Hematopoietic multipotent progenitor cell treated with erythropoietin and hydrocortisone succinate and interleukin-3 and kit ligand, for 17 days (in vitro differentiated cells): Measurements from ENCODE around the gene HS3ST3B1.

Experiments used
- DNase-seq: peaks from one replicate; pipeline ENCODE4 v3.0.0-alpha.2; 2015; ENCODE audit warnings: low spot score

The HS3ST3B1 gene

GRCh38 chr17:14300575-14301278, at the start of gene HS3ST3B1:
HS3ST3B1 (plus strand) TSS chr17:14301081; CDS start chr17:14301519, 438 bp downstream.
- DNase-seq: peak; percentile 38

GRCh38 chr17:14261406-14261805, 39.5 kb upstream of the HS3ST3B1 start:
- no peak for DNase-seq

DNA sequence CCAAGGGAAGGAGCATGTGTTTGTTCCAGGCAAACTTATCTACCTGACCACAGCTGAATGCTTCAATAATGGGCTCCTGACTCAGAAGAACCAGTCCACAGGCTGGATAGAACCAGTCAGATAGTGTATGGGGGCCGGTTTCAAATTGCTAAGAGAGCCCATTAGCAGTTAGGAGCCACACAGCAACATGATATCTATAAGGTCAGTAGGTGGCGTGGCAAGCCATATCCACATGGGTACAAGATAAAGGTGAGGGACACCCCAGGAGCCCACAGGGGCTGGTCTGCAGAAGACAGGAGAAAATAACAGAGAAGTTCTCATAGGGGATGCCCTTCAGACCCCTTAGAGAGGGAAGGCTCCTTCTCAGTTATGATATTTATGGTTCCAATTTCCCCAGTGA, 32.6 kb upstream of the HS3ST3B1 start:
- DNase-seq: no peak

DNA sequence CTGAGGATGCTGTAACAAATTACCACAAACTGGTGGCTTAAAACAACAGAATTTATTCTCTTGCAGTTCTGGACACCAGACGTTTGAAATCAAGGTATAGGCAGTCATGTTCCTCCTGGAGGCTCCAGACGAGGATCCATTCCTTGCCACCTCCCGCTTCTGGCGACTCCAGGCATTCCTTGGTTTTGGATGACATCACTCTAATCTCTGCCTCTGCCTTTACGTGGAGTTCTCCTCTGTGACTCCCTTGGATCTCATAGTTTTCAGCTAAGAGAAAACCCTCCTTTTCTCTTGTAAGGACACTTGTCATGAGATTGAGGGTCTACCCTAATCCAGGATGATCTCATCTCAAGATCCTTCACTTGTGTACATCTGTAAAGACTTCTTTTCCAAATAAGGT, 31.4 kb upstream of the HS3ST3B1 start:
- no peak for DNase-seq

- no peak for DNase-seq
Measured at GRCh38 chr17:14270508-14270907, 30.4 kb upstream of the HS3ST3B1 start.

DNA sequence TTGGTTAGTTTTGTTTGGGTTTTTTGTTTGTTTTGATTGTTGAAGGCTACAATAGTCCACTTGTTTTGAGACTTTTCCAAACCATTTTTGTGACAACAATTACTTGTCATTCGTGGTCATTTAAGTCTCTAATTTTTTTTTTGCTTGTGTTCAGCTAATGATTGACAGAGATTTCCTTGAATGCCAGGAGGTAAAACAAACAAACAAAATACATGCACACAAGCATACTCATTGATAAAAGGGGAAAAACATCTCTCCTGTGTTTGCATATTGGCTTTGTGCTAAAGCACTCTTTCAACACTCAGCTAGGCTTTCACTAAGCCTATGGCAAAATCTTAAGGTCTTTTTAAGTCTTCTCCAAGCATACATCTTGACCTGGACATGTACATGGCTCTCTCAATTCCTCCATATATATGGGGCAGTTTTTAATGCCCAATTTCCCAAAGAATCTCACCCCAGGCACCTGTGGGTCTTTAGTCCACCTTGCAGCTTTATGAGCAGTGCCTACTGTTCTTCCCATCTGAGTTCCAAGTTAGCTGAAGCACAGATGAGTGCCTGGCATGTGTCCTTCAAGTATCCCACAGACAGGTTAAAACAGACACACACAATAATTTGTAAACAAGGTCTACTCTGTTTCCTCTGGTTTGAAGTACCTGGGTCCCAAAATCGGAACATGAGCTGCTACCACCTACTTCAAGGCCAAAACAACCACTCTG, 24.2 kb upstream of the HS3ST3B1 start:
- no peak for DNase-seq

DNA sequence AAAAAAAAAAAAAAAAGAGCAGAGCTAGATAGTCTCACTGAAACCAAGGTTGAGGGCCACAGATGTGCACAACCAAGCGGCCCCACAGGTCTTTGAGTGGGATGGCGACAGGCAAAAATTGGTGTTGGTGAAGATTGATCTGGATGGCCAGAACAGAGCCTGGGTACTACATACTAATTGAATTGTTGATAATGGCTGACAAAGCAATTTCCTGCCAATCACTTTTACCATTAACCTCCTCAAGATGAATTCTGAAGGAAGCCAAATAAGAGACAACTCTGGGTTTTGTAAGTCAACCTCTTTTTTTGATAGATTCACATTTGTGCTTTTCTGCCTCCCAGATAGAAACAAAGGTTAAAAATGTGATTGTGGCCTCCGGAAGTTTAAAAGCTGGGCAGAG, 19.4 kb upstream of the HS3ST3B1 start:
- no peak for DNase-seq

DNA sequence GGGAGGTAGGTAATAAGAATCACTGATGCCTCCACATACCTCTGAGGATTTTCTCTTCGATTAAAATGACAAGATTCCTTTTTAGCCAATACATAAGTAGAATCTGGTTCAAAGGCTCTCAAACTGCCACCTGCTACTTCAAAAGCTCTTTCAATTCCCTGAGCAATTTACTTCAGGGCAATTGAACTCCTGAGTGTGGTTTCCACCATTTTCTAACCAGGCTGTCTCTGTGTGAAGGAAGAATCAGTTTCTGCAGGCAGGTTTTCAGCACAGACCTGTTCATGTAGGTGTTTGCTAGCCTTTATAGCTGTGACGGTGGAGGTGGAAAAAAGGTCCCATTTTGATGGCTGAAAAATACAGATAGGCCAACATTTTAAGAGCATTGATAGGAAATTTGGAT, 18.2 kb upstream of the HS3ST3B1 start:
- no peak for DNase-seq

- DNase-seq: no peak
Measured at GRCh38 chr17:14289162-14289561, 11.7 kb upstream of the HS3ST3B1 start.

DNA sequence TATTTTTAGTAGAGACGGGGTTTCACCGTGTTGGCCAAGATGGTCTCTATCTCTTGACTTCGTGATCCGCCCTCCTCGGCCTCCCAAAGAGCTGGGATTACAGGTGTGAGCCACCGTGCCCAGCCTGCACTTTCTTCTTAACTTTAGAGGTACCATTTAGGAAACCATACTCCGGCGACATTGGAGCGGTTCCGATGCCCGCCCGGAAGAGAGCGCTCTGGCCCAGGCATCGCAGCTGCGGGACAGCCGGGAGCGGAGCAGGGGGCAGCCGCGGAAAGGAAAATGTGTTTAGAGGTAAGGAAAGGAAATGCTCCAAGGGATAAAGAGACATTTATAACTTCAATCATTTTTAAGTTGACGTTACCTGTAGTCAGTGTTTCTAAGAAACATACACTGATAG, 6.0 kb upstream of the HS3ST3B1 start:
- DNase-seq: no peak

- DNase-seq: no peak
Measured at GRCh38 chr17:14295676-14296075, 5.2 kb upstream of the HS3ST3B1 start.

DNA sequence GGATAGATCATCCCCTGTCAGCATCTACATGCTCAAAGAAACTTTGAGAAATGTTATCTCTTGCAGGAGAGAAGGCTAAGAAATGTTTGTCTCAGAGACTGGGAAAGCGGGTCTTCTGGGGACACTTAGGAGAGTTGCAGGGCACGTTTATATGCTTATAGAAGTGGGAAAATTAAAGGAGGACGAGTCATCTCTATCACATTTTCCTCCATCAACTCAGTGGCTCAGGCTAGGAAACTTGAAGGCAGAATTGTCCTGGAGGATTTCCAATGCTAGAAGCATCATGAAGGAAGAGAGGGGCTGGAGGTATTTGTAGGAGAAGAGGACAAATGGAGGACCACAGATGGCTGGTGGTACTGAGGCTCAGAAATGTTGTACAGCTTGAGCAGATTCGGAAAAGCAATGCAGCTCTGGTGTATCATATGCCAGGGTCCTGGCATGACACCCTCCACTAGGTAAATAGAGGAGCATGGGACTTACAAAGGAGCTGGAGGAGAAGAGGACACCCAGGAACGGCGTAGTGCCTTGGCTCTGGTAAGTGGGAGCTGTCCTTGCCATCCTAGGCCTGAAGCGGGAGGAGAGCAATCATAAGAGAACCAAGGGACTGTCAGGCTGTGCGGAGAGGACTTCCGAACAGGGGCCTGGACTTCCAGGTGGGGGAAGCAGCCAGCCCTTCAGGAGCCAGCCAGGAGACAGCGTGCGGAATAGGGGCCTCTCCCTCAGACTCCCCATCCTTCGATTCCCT, 4.5 kb upstream of the HS3ST3B1 start:
- DNase-seq: no peak

- DNase-seq: no peak
Measured at GRCh38 chr17:14297161-14297851, 3.6 kb upstream of the HS3ST3B1 start.

- DNase-seq: no peak
Measured at GRCh38 chr17:14298221-14298946, 2.5 kb upstream of the HS3ST3B1 start.

DNA sequence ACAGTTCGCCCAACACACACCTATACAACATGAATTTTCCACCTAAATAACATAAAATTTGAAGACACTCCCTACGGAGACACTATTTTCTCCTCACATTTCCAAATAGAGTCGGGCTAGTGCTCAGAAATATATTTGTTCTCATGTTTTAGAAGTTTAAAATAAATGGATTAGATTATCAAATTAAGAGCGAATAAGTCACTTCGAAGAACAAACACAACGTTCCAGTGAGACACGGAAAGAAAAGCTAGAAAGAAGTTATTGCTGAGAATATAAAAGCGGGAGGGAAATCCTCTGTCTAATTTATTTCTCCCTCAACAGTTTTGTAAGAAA, 2.0 kb upstream of the HS3ST3B1 start:
- no peak for DNase-seq

GRCh38 chr17:14299280-14300141, 1.4 kb upstream of the HS3ST3B1 start:
- no peak for DNase-seq

GRCh38 chr17:14301279-14302090, 604 bp downstream of the HS3ST3B1 start:
- no peak for DNase-seq

GRCh38 chr17:14302091-14302430, 1.2 kb downstream of the HS3ST3B1 start:
- no peak for DNase-seq

- DNase-seq: no peak
Measured at GRCh38 chr17:14302431-14303099, 1.7 kb downstream of the HS3ST3B1 start.
